H9 (cell line): ENCODE results near the gene UFSP2. TPM values are rescaled to one million over a fixed set of nuclear protein-coding genes. Genes with fewer than 3 reads are reported as not detected.

Source experiments
- DNase-seq: peaks from one replicate; pipeline ENCODE4 v3.0.0-alpha.2; 2017
- H2AFZ ChIP-seq: one replicate; pipeline ENCODE4 v1.6.1; 2013; ENCODE audit warnings: mild to moderate bottlenecking, low read length, control low read depth, moderate library complexity
- H2AK5ac ChIP-seq: 2 replicates; pipeline ENCODE4 v1.6.1; 2013; ENCODE audit warnings: low read length, control low read depth, mixed read lengths; ENCODE audit not compliant: insufficient read length
- H2BK120ac ChIP-seq: one replicate; pipeline ENCODE4 v1.6.1; 2013; ENCODE audit warnings: low read depth, mild to moderate bottlenecking, low read length, control low read depth, inconsistent platforms; ENCODE audit not compliant: poor library complexity, severe bottlenecking
- H2BK12ac ChIP-seq: 2 replicates; pipeline ENCODE4 v1.6.1; 2013; ENCODE audit warnings: low read length, control low read depth, mixed read lengths, low read depth; ENCODE audit not compliant: insufficient read length
- H2BK15ac ChIP-seq: 2 replicates; pipeline ENCODE4 v1.6.1; 2013; ENCODE audit warnings: low read depth, low read length, control low read depth
- H2BK20ac ChIP-seq: one replicate; pipeline ENCODE4 v1.6.1; 2013; ENCODE audit warnings: low read depth, mild to moderate bottlenecking, low read length, control low read depth, inconsistent platforms; ENCODE audit not compliant: poor library complexity, severe bottlenecking
- H2BK5ac ChIP-seq: 2 replicates; pipeline ENCODE4 v1.6.1; 2013; ENCODE audit warnings: low read length, control low read depth, mixed read lengths; ENCODE audit not compliant: insufficient read length
- H3K14ac ChIP-seq: 2 replicates; pipeline ENCODE4 v1.6.1; 2013; ENCODE audit warnings: low read length, control low read depth; ENCODE audit not compliant: insufficient read depth
- H3K18ac ChIP-seq: 2 replicates; pipeline ENCODE4 v1.6.1; 2013; ENCODE audit warnings: low read depth, mild to moderate bottlenecking, mixed read lengths, low read length, control low read depth; ENCODE audit not compliant: insufficient read length
- H3K23ac ChIP-seq: 2 replicates; pipeline ENCODE4 v1.6.1; 2013; ENCODE audit warnings: low read length, control low read depth, mixed read lengths, low read depth; ENCODE audit not compliant: insufficient read length
- H3K23me2 ChIP-seq: 2 replicates; pipeline ENCODE4 v1.6.1; 2013; ENCODE audit warnings: low read depth, mild to moderate bottlenecking, mixed read lengths, low read length, control low read depth; ENCODE audit not compliant: insufficient read length, poor library complexity, severe bottlenecking
- H3K27ac ChIP-seq: 2 replicates; pipeline ENCODE4 v1.5.1; 2013; ENCODE audit warnings: low read length, control low read depth, mixed read lengths, low read depth; ENCODE audit not compliant: insufficient read length
- H3K27me3 ChIP-seq: 2 replicates; pipeline ENCODE4 v1.6.1; 2013; ENCODE audit warnings: low read length, control low read depth, inconsistent platforms; ENCODE audit not compliant: insufficient read depth
- H3K4ac ChIP-seq: 2 replicates; pipeline ENCODE4 v1.6.1; 2013; ENCODE audit warnings: low read depth, mild to moderate bottlenecking, control low read depth, inconsistent platforms, low read length, moderate library complexity
- H3K4me1 ChIP-seq: 2 replicates; pipeline ENCODE4 v1.6.1; 2013; ENCODE audit warnings: low read length, control low read depth, inconsistent platforms; ENCODE audit not compliant: insufficient read depth
- H3K4me2 ChIP-seq: 2 replicates; pipeline ENCODE4 v1.6.1; 2013; ENCODE audit warnings: low read length, control low read depth, mixed read lengths; ENCODE audit not compliant: insufficient read length, insufficient read depth
- H3K56ac ChIP-seq: 2 replicates; pipeline ENCODE4 v1.6.1; 2013; ENCODE audit warnings: low read depth, mild to moderate bottlenecking, mixed read lengths, low read length, control low read depth; ENCODE audit not compliant: insufficient read length
- H3K79me1 ChIP-seq: 2 replicates; pipeline ENCODE4 v1.6.1; 2013; ENCODE audit warnings: low read depth, mild to moderate bottlenecking, moderate library complexity, low read length, control low read depth, inconsistent platforms; ENCODE audit not compliant: insufficient read depth, poor library complexity, severe bottlenecking
- H3K79me2 ChIP-seq: 2 replicates; pipeline ENCODE4 v1.6.1; 2013; ENCODE audit warnings: low read length, control low read depth, inconsistent platforms; ENCODE audit not compliant: insufficient read depth
- H3K9ac ChIP-seq: 2 replicates; pipeline ENCODE4 v1.6.1; 2013; ENCODE audit warnings: low read length, control low read depth, mixed read lengths; ENCODE audit not compliant: insufficient read length; ENCODE audit errors: extremely low read depth
- H3K9me3 ChIP-seq: one replicate; pipeline ENCODE4 v1.6.1; 2013; ENCODE audit warnings: low read depth, low read length, inconsistent platforms; ENCODE audit not compliant: control insufficient read depth
- H3T11ph ChIP-seq: one replicate; pipeline ENCODE4 v1.6.1; 2013; ENCODE audit warnings: mild to moderate bottlenecking, low read length, control low read depth, inconsistent platforms
- H4K20me1 ChIP-seq: one replicate; pipeline ENCODE4 v1.6.1; 2013; ENCODE audit not compliant: control insufficient read depth, insufficient read length, insufficient read depth
- H4K5ac ChIP-seq: 2 replicates; pipeline ENCODE4 v1.6.1; 2013; ENCODE audit warnings: low read depth, mild to moderate bottlenecking, mixed read lengths, low read length, control low read depth; ENCODE audit not compliant: insufficient read length
- H4K8ac ChIP-seq: replicated peaks from 2 replicates; pipeline ENCODE4 v1.6.1; 2013; ENCODE audit warnings: low read length, control low read depth, mixed read lengths, low read depth; ENCODE audit not compliant: insufficient read length
- H4K91ac ChIP-seq: 2 replicates; pipeline ENCODE4 v1.6.1; 2013; ENCODE audit warnings: low read depth, mild to moderate bottlenecking, moderate library complexity, mixed read lengths, low read length, control low read depth; ENCODE audit not compliant: insufficient read length
- H3K27ac Mint-ChIP-seq, 3 experiments: 2 replicates in 2 of 3; 3 replicates in 1 of 3; pipeline ENCODE4 v1.8.0; 2020 to 2021; ENCODE audit warnings: mixed read lengths in 3 of 3, mild to moderate bottlenecking in 1 of 3, moderate library complexity in 1 of 3
- H3K27me3 Mint-ChIP-seq: 2 replicates; pipeline ENCODE4 v1.8.0; 2021; ENCODE audit warnings: low read depth, mild to moderate bottlenecking, moderate library complexity, mixed read lengths
- H3K36me3 Mint-ChIP-seq, 3 experiments: 2 replicates in 2 of 3; 3 replicates in 1 of 3; pipeline ENCODE4 v1.8.0; 2020 to 2021; ENCODE audit warnings: low read depth in 3 of 3, mixed read lengths in 3 of 3; ENCODE audit not compliant: insufficient read depth in 1 of 3
- H3K4me1 Mint-ChIP-seq, 2 experiments: 2 replicates each; pipeline ENCODE4 v1.8.0; 2020; ENCODE audit warnings: mixed read lengths in 2 of 2
- H3K4me3 Mint-ChIP-seq, 2 experiments: 2 replicates in 1 of 2; 3 replicates in 1 of 2; pipeline ENCODE4 v1.8.0; 2020 to 2021; ENCODE audit warnings: mild to moderate bottlenecking in 2 of 2, mixed read lengths in 2 of 2, moderate library complexity in 1 of 2
- H3K9me3 Mint-ChIP-seq, 2 experiments: 2 replicates in 1 of 2; 3 replicates in 1 of 2; pipeline ENCODE4 v1.8.0; 2020; ENCODE audit warnings: mild to moderate bottlenecking in 2 of 2, mixed read lengths in 2 of 2, moderate library complexity in 1 of 2
- CTCF ChIP-seq: fragments of 200-600 bp; sonication (generic); conservative IDR thresholded peaks from 3 replicates; pipeline ENCODE4 v1.8.0; 2021; ENCODE audit warnings: antibody characterized with exemption, mild to moderate bottlenecking
- WGBS: extraction: QIAGEN DNeasy Blood & Tissue Kit; methylation state at CpG from one replicate; pipeline ENCODE4 v1.1.7; 2013; ENCODE audit warnings: missing lambda C conversion rate, low lambda C conversion rate, mixed read lengths; ENCODE audit not compliant: insufficient read length; ENCODE audit errors: extremely low coverage; 5-methylcytosine and 5-hydroxymethylcytosine counted together
- total RNA-seq: library from RNA; stranded (reverse); gene quantifications from 2 replicates; pipeline ENCODE4 v1.2.1, GENCODE V29; 2021

The UFSP2 gene
- total RNA-seq, 1 experiment from 2014 or later: 41.1 TPM

GRCh38 chr4:185426960-185427688, 1.4 kb upstream of the UFSP2 start:
- H4K20me1 ChIP-seq: no peaks in the 10 kb centered on the region
- no peak overlapping the region for H3T11ph ChIP-seq
- H3K4me1 ChIP-seq: no peaks in the 10 kb centered on the region; the same call in 1 of the 2 replicates
- H3K9ac ChIP-seq: no peak overlapping the region
- H3K18ac ChIP-seq: no peak overlapping the region
- Mint-ChIP-seq H3K4me1 (peaks cover 7 to 9% of the 10 kb centered on the region in 2 experiments), H3K4me3 (peak overlapping the region; percentile 13 to 34), H3K27me3 (no peaks in the 10 kb centered on the region), H3K36me3 (no peaks in the 10 kb centered on the region), H3K9me3 (no peaks in the 10 kb centered on the region; a peak in 1 of 5 replicates), H3K27ac (no peak overlapping the region)
- H2BK15ac ChIP-seq: no peak overlapping the region
- no peak overlapping the region for H4K8ac ChIP-seq
- H4K5ac ChIP-seq: no peak overlapping the region
- H2BK20ac ChIP-seq: no peak overlapping the region
- H3K14ac ChIP-seq: no peak overlapping the region
- H3K23ac ChIP-seq: no peak overlapping the region
- H3K23me2 ChIP-seq: peaks cover 5% of the 10 kb centered on the region
- 100% methylated on average over 1 of the region's 22 CpGs for WGBS
- DNase-seq: no peak
- no peak for TF ChIP-seq CTCF
- H3K9me3 ChIP-seq: no peaks in the 10 kb centered on the region
- H2AK5ac ChIP-seq: no peak overlapping the region
- H3K79me2 ChIP-seq: no peaks in the 10 kb centered on the region
- no peak overlapping the region for H2BK5ac ChIP-seq
- H2BK120ac ChIP-seq: no peak overlapping the region
- H3K79me1 ChIP-seq: peaks cover 2% of the 10 kb centered on the region
- no peak overlapping the region for H3K56ac ChIP-seq
- no peak overlapping the region for H4K91ac ChIP-seq
- H3K4ac ChIP-seq: no peak overlapping the region
- no peak overlapping the region for H2BK12ac ChIP-seq
- H3K4me2 ChIP-seq: no peak overlapping the region
- no peak overlapping the region for H3K27ac ChIP-seq
- H2AFZ ChIP-seq: no peak overlapping the region
- no peaks in the 10 kb centered on the region for H3K27me3 ChIP-seq
